ENCODE data around the gene EPHB2.

- TF ChIP-seq GZF1 (CRISPR knock-in tag; IDR thresholded peaks at IDR 0.05) (no peak), ZFX (CRISPR knock-in tag; IDR thresholded peaks at IDR 0.05; ENCODE audit: low read depth) (no peak), POLR2A (IDR thresholded peaks at IDR 0.05; ENCODE audit: insufficient read depth in 1 of 2, low read depth in 2 of 2, low read length in 2 of 2) (no peak), IKZF1 (IDR thresholded peaks at IDR 0.05) (no peak), POGZ (CRISPR knock-in tag; IDR thresholded peaks at IDR 0.05) (no peak), ZNF121 (CRISPR knock-in tag; IDR thresholded peaks at IDR 0.05) (no peak)
- TF ChIP-seq, protein P1, sequence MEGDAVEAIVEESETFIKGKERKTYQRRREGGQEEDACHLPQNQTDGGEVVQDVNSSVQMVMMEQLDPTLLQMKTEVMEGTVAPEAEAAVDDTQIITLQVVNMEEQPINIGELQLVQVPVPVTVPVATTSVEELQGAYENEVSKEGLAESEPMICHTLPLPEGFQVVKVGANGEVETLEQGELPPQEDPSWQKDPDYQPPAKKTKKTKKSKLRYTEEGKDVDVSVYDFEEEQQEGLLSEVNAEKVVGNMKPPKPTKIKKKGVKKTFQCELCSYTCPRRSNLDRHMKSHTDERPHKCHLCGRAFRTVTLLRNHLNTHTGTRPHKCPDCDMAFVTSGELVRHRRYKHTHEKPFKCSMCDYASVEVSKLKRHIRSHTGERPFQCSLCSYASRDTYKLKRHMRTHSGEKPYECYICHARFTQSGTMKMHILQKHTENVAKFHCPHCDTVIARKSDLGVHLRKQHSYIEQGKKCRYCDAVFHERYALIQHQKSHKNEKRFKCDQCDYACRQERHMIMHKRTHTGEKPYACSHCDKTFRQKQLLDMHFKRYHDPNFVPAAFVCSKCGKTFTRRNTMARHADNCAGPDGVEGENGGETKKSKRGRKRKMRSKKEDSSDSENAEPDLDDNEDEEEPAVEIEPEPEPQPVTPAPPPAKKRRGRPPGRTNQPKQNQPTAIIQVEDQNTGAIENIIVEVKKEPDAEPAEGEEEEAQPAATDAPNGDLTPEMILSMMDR (CRISPR knock-in tag; IDR thresholded peaks at IDR 0.05): no peak
Observed at GRCh38 chr1:22827666-22828483, 117.2 kb downstream of the EPHB2 start.

All from HepG2 (cell line).